Cardiac muscle cell (in vitro differentiated cells and primary cell): Measurements from ENCODE around the gene CRTAP. TPM values are rescaled to one million over a fixed set of nuclear protein-coding genes. Genes with fewer than 3 reads are reported as not detected.
"Not testable (repeated sequence)": the region's sequence is repeated elsewhere in the genome, so short reads cannot be mapped to it uniquely, and the experiment has no call there.

ENCODE experiments used
- DNase-seq, 2 donors: peaks; one replicate each; pipeline versions ENCODE4 v3.0.0 to v3.0.0-alpha.2; 2010 to 2017; ENCODE audit warnings: low read depth in 1 of 2, low spot score in 1 of 2
- H3K27ac ChIP-seq: fragments of 200-600 bp; sonication (generic); 2 replicates; pipeline ENCODE4 v1.5.1; 2016
- H3K27me3 ChIP-seq: fragments of 200-600 bp; sonication (generic); 2 replicates; pipeline ENCODE4 v1.6.0; 2016; ENCODE audit warnings: control low read depth
- H3K36me3 ChIP-seq: fragments of 200-600 bp; sonication (generic); 2 replicates; pipeline ENCODE4 v1.5.1; 2016; ENCODE audit warnings: control low read depth
- H3K4me1 ChIP-seq: fragments of 200-600 bp; sonication (generic); 2 replicates; pipeline ENCODE4 v1.8.1; 2017; ENCODE audit warnings: low read depth, mild to moderate bottlenecking, mixed run types
- H3K4me3 ChIP-seq: fragments of 200-600 bp; sonication (generic); 2 replicates; pipeline ENCODE4 v1.5.1; 2016; ENCODE audit warnings: mild to moderate bottlenecking
- H3K9me3 ChIP-seq: fragments of 200-600 bp; sonication (generic); 2 replicates; pipeline ENCODE4 v1.5.1; 2017; ENCODE audit warnings: low read depth, mild to moderate bottlenecking, control low read depth
- polyA plus RNA-seq: library from polyadenylated mRNA; unstranded; fragments of >200 nt; fragmentation: Nextera tagmentation; extraction: Ambion mirVana; gene quantifications from 2 replicates; pipeline ENCODE4 v1.2.1, GENCODE V29; 2016
- total RNA-seq: library from RNA; depleted of rRNA; stranded (reverse); fragments of >200 nt; gene quantifications from 2 replicates; pipeline ENCODE4 v1.2.3, GENCODE V29; 2016
- TF ChIP-seq, protein P1 (sequence below): IDR thresholded peaks from 2 replicates; pipeline ENCODE4 v1.5.1; 2012; ENCODE audit warnings: low read depth, mild to moderate bottlenecking, low read length

Gene CRTAP
- total and polyA plus RNA-seq, 2 experiments from 2014 or later: 83.6 to 127 TPM

DNA sequence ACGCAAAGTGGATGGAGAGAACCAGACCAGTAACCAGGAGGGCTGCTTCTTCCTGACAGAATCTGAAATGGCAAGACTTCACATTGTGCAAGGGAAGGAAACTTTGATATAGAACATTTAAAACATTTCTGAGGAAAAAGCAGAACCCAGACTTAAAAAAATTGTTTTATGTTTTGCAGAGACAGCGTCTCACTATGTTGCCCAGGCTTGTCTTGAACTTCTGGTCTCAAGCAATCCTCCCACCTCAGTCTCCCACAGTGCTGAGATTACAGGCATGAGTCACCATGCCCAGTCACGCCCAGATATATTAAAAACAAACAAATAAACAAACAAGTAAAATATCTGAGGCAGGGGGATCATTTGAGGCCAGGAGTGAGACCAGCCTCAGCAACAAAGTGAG is 46.2 kb downstream of the CRTAP start:
- no peak for DNase-seq
- Histone ChIP-seq H3K4me1 (no peaks in the 10 kb centered on the region), H3K27ac (no peak overlapping the region), H3K4me3 (no peak overlapping the region), H3K27me3 (no peaks in the 10 kb centered on the region), H3K9me3 (no peaks in the 10 kb centered on the region), H3K36me3 (no peaks in the 10 kb centered on the region)
- TF ChIP-seq, protein P1, sequence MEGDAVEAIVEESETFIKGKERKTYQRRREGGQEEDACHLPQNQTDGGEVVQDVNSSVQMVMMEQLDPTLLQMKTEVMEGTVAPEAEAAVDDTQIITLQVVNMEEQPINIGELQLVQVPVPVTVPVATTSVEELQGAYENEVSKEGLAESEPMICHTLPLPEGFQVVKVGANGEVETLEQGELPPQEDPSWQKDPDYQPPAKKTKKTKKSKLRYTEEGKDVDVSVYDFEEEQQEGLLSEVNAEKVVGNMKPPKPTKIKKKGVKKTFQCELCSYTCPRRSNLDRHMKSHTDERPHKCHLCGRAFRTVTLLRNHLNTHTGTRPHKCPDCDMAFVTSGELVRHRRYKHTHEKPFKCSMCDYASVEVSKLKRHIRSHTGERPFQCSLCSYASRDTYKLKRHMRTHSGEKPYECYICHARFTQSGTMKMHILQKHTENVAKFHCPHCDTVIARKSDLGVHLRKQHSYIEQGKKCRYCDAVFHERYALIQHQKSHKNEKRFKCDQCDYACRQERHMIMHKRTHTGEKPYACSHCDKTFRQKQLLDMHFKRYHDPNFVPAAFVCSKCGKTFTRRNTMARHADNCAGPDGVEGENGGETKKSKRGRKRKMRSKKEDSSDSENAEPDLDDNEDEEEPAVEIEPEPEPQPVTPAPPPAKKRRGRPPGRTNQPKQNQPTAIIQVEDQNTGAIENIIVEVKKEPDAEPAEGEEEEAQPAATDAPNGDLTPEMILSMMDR: no peak

DNA sequence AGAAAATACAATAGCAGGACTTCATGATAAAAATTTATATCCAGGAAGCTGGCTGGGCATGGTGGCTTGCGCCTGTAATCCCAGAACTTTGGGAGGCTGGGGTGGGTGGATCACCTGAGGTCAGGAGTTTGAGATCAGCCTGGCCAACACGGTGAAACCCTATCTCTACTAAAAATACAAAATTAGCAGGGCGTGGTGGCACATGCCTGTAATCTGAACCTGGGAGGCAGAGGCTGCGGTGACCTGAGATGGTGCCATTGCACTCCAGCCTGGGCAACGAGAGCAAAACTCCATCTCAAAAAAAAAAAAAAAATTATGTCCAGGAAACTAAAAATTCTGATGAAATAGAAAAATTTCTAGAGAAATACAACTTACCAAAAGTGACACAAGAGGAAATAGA is 48.8 kb downstream of the CRTAP start:
- H3K27ac ChIP-seq, H3K4me1 ChIP-seq, DNase-seq, H3K9me3 ChIP-seq, H3K27me3 ChIP-seq, H3K4me3 ChIP-seq, H3K36me3 ChIP-seq: not testable (repeated sequence)

DNA sequence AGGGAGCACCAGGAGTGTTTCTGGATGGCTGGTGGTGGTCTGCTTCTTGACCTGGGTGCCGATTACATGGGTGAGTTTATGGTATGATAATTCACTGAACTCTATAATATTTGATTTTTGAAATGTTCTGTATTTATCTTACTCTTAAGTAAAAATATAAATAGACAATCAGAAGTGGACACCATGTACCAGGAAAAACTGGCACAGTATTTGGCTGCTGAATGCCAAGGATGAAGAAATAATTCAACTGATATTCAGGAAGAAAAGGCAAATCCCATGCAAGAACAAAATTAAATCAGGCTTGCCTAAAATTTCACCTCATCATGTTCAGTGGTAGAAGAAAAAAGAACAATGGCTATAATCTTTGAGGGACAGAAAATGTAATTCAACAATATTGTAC is 51.6 kb downstream of the CRTAP start:
- H3K9me3 ChIP-seq: no peaks in the 10 kb centered on the region
- H3K27ac ChIP-seq: no peak overlapping the region
- H3K27me3 ChIP-seq: no peaks in the 10 kb centered on the region
- TF ChIP-seq, protein P1: no peak
- H3K4me3 ChIP-seq: no peak overlapping the region
- no peaks in the 10 kb centered on the region for H3K36me3 ChIP-seq
- no peak for DNase-seq
- H3K4me1 ChIP-seq: no peaks in the 10 kb centered on the region

DNA sequence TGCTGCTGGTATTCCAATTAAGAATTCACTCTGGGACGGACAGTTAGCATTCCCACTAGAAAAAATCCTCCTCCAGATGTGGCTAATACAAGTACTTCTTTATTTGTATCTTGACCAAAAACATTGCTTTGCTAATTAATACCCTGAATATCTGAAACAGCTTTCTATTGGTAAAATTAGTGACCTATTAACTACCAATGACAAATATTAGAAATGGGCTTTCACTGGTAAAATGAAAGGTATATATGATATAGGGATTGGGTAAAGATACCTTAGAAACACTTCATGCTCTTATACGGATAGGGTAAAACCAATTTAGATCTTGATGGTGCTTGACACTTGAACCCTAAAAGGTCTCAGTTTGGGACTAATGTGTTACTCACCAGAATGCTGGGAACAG is 52.3 kb downstream of the CRTAP start:
- Histone ChIP-seq H3K36me3 (no peaks in the 10 kb centered on the region), H3K4me1 (no peaks in the 10 kb centered on the region), H3K27me3 (no peaks in the 10 kb centered on the region), H3K27ac (no peak overlapping the region), H3K4me3 (no peak overlapping the region), H3K9me3 (no peaks in the 10 kb centered on the region)
- TF ChIP-seq, protein P1: no peak
- DNase-seq: no peak

DNA sequence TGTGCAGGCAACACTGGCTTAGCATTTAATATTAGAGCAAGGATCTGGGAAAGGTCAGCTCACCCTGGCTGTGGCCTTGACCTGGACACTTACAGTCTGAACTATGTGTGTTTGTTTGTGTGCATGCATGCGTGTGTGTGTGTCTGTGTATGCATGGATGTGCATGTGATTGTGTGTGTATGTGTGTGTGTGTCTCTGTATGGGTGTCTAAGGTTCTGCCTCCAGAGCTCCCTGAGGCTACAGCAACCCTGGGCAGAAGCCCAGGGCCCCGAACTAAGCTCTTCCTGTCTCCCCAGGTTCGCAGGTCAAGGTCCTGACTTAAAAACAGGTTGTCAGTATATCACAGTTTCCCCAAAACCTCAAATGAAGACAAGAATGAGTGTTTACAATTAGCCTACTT is 53.5 kb downstream of the CRTAP start:
- no peak overlapping the region for H3K27ac ChIP-seq
- no peak for DNase-seq
- no peaks in the 10 kb centered on the region for H3K36me3 ChIP-seq
- no peak overlapping the region for H3K4me3 ChIP-seq
- H3K9me3 ChIP-seq: no peaks in the 10 kb centered on the region
- TF ChIP-seq, protein P1: no peak
- H3K4me1 ChIP-seq: no peaks in the 10 kb centered on the region
- no peaks in the 10 kb centered on the region for H3K27me3 ChIP-seq

DNA sequence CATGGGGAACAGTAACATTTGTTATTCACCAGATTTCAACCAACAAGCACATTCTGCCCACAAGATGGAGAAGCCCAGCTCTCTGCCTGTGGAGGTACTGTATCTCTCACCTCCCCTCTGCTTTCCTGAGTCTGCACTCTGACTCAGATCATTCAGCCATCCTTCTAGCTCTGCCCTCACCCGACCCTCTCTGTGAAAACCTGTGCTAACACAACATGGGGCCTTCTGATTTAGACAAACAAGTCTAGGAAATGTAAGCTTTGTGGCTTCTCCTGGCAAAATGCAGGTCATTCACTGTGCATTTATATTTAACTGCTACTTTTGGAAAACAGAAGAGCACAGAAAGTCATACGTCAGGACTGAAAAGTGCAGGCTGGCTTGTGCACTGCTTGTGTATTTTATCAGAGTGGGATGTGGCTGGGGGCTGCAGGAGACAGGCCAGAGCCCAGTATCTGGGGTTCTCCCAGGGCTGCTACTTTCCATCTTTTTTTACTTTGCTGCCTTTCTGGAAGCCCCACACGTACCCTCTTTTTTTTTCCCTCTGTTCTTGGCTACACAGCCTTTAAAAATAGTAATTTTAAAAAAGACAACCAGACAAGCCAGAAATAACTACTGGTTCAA is 54.0 kb downstream of the CRTAP start:
- no peaks in the 10 kb centered on the region for H3K9me3 ChIP-seq
- H3K27me3 ChIP-seq: no peaks in the 10 kb centered on the region
- TF ChIP-seq, protein P1: no peak
- no peak for DNase-seq
- peaks cover 1% of the 10 kb centered on the region for H3K4me1 ChIP-seq
- H3K36me3 ChIP-seq: no peaks in the 10 kb centered on the region
- peak overlapping the region; percentile 45 for H3K27ac ChIP-seq
- H3K4me3 ChIP-seq: no peak overlapping the region
